ENCODE measurements around the gene FHOD1. TPM values are rescaled to one million over a fixed set of nuclear protein-coding genes. Genes with fewer than 3 reads are reported as not detected.

Gene FHOD1
- total and polyA plus RNA-seq, 9 of the 15 experiments (the other 6 are each of a cell fraction or from before 2014, with no cell fraction given): 18.7 to 126 (median 32.3) TPM

GRCh38 chr16:67226804-67227566 is 20.3 kb downstream of the FHOD1 start, which contains the start of gene TMEM208 (continued):
- no peak for TF ChIP-seq TSHZ1 (CRISPR knock-in tag; IDR thresholded peaks at IDR 0.05)
- TF ChIP-seq ELF1 (tag; IDR thresholded peaks at IDR 0.05): peak; percentile 100
- TF ChIP-seq FOXP1 (CRISPR knock-in tag; IDR thresholded peaks at IDR 0.05): no peak
- TF ChIP-seq MCM3 (IDR thresholded peaks at IDR 0.05): no peak
- TF ChIP-seq CREB3 (tag; conservative IDR thresholded peaks at IDR 0.05; ENCODE audit: low read depth): no peak
- TF ChIP-seq NCOA4 (IDR thresholded peaks at IDR 0.05; ENCODE audit: partially characterized antibody): no peak
- 0 out of 2 replicates have a peak, but pooled peaks have one; percentile 29 for TF ChIP-seq E2F4 (CRISPR knock-in tag; IDR thresholded peaks at IDR 0.05; ENCODE audit: low read depth)
- TF ChIP-seq RBM17 (IDR thresholded peaks at IDR 0.05; ENCODE audit: borderline replicate concordance, low read depth, low read length): no peak
- no peak for TF ChIP-seq SMARCB1 (IDR thresholded peaks at IDR 0.05; ENCODE audit: insufficient read length, low read depth)
- TF ChIP-seq NFRKB (IDR thresholded peaks at IDR 0.05; ENCODE audit: low read depth): peak; percentile 56; the same call in 1 of the 2 replicates
- peak; percentile 84 for TF ChIP-seq RBBP5 (IDR thresholded peaks at IDR 0.05; ENCODE audit: borderline replicate concordance, insufficient read depth, low read length, poor library complexity, severe bottlenecking)
- peak; percentile 81 for TF ChIP-seq PKNOX1 (IDR thresholded peaks at IDR 0.05)
- TF ChIP-seq ZBTB9 (CRISPR knock-in tag; IDR thresholded peaks at IDR 0.05): no peak
- TF ChIP-seq E2F3 (CRISPR knock-in tag; IDR thresholded peaks at IDR 0.05): no peak
- TF ChIP-seq ETS1 (conservative IDR thresholded peaks at IDR 0.05; ENCODE audit: control insufficient read depth, low read depth, low read length): peak; percentile 98
- no peak for TF ChIP-seq MEF2D (tag; conservative IDR thresholded peaks at IDR 0.05; ENCODE audit: low read depth)
- TF ChIP-seq ZNF143 (CRISPR knock-in tag; IDR thresholded peaks at IDR 0.05): peak; percentile 99
- TF ChIP-seq ZNF274 (IDR thresholded peaks at IDR 0.05; ENCODE audit: borderline replicate concordance, low read depth, low read length): no peak

Measured in K562 (cell line).